ENCODE measurements around the gene PRMT7.

Gene PRMT7

GRCh38 chr16:68310774-68311511 is at the start of gene PRMT7, which contains the start of gene SLC7A6OS:
TSS of gene PRMT7 (plus strand) at chr16:68311019. CDS start at chr16:68315980, 4,961 bp downstream.
TSS of gene SLC7A6OS (minus strand) at chr16:68310946. CDS start at chr16:68310926, 20 bp downstream.
- ChIA-PET POLR2A (ENCODE audit: low non-redundant PET) (interaction anchor here (0.6 to 1.2 kb wide), 5 partner anchors 12 to 74 kb away, joined by 3 to 9 read pairs (median 4); no protein-coding TSS in a partner anchor), CTCF (interaction anchor here (0.6 to 1.2 kb wide), 5 partner anchors 10 to 173 kb away, joined by 3 to 5 read pairs (median 3); no protein-coding TSS in a partner anchor)
- TF ChIP-seq, protein P1, sequence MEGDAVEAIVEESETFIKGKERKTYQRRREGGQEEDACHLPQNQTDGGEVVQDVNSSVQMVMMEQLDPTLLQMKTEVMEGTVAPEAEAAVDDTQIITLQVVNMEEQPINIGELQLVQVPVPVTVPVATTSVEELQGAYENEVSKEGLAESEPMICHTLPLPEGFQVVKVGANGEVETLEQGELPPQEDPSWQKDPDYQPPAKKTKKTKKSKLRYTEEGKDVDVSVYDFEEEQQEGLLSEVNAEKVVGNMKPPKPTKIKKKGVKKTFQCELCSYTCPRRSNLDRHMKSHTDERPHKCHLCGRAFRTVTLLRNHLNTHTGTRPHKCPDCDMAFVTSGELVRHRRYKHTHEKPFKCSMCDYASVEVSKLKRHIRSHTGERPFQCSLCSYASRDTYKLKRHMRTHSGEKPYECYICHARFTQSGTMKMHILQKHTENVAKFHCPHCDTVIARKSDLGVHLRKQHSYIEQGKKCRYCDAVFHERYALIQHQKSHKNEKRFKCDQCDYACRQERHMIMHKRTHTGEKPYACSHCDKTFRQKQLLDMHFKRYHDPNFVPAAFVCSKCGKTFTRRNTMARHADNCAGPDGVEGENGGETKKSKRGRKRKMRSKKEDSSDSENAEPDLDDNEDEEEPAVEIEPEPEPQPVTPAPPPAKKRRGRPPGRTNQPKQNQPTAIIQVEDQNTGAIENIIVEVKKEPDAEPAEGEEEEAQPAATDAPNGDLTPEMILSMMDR (conservative IDR thresholded peaks at IDR 0.05; ENCODE audit: low read depth) = no peak
- peak within 1 kb of the TSS; percentile 82 for H3K27ac ChIP-seq
- peak; percentile 97 for DNase-seq (ENCODE audit: low spot score)

GRCh38 chr16:68263559-68264127 is 47.2 kb upstream of the PRMT7 start:
- ChIA-PET POLR2A (ENCODE audit: low non-redundant PET) (interaction anchor here (1.0 to 1.3 kb wide), 2 partner anchors 19 to 26 kb away, joined by 4 to 5 read pairs; partner anchors contain the start of gene PLA2G15), CTCF (interaction anchor here (0.5 to 1.9 kb wide), 21 partner anchors 11 to 176 kb away, joined by 3 to 12 read pairs (median 5); partner anchors contain the start of genes PRMT7 and SLC7A6OS)
- no peak for DNase-seq (ENCODE audit: low spot score)
- H3K27ac ChIP-seq = peak overlapping the region; percentile 98
- TF ChIP-seq, protein P1 (conservative IDR thresholded peaks at IDR 0.05; ENCODE audit: low read depth) = no peak

DNA sequence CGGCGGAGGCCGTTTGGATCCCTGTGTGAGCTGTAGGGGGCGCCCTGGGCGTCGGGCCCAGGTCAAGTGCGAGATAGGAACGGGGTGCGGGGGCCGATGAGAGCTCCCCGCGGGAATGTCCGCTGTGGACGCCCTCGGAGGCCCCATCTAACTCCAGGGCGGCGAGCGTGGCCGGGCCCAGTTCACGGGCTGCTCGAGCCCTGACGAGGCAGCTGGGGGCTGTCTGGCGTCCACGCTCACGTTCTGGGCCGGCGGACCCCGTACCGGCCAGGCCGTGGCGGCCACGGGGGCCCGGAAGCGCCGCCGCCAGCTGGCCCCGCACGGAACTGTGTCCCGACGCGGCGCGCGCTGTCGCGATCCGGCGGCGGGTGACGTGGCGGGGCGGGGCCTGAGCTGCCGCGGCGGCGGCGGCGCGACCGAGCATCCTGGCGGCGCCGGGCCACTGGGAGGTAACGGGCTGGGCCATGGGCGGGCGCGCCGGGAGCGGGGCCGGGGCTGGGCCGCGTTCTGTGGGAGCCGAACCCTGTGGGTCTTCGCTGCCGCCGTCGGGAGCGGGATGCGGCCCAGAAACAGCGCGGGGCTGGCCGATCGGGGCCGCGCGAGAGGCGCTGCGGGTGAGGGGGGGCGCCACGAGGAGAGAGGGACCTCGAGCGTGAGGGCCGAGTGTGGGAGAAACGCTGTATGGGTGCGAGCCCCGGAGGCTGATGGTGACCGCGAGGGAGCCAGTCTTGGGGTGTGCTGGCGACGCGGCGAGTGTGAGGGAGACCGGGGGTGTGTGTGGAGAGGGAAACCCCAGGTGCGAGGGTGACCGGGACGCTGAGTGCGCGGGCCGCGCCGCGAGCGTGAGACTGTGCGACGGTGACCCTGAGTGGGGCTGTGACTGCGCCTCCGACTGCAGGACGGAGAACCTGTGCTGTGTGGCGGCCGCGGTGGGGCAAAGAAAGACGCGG is 46.4 kb upstream of the PRMT7 start, which contains the start of gene SLC7A6:
TSS of gene SLC7A6 (plus strand) at position 399 of the 950 bp plus-strand sequence. CDS start 10,201 bp downstream, outside the sequence.
- CTCF ChIA-PET = interaction anchor here (0.5 to 1.9 kb wide), 21 partner anchors 10 to 952 kb away, joined by 3 to 12 read pairs (median 4); no protein-coding TSS in a partner anchor
- POLR2A ChIA-PET (ENCODE audit: low non-redundant PET) = interaction anchor here (0.6 to 1.3 kb wide), 5 partner anchors 16 to 63 kb away, joined by 3 to 5 read pairs (median 3); partner anchors contain the start of gene PLA2G15
- DNase-seq (ENCODE audit: low spot score) = peak; percentile 62

GRCh38 chr16:68265078-68265920 is 45.5 kb upstream of the PRMT7 start:
- TF ChIP-seq, protein P1 (conservative IDR thresholded peaks at IDR 0.05; ENCODE audit: low read depth) = no peak
- DNase-seq (ENCODE audit: low spot score) = peak; percentile 79
- ChIA-PET POLR2A (ENCODE audit: low non-redundant PET) (interaction anchor here (0.6 kb wide), 1 partner anchor 108 kb away, joined by 3 read pairs; no protein-coding TSS in a partner anchor), CTCF (no interaction called here)
- H3K27ac ChIP-seq = peak overlapping the region; percentile 98

More for the DNA sequence above, 46.4 kb upstream of the PRMT7 start, which contains the start of gene SLC7A6:
- TF ChIP-seq, protein P1 (conservative IDR thresholded peaks at IDR 0.05; ENCODE audit: low read depth) = peak; percentile 75
- H3K27ac ChIP-seq = peak within 1 kb of the TSS; percentile 98

- POLR2A ChIA-PET (ENCODE audit: low non-redundant PET) = no interaction called here
- peak overlapping the region; percentile 28; the same call in 1 of the 2 replicates for H3K27ac ChIP-seq
- no peak for DNase-seq (ENCODE audit: low spot score)
- TF ChIP-seq, protein P1 (conservative IDR thresholded peaks at IDR 0.05; ENCODE audit: low read depth) = no peak
- CTCF ChIA-PET = interaction anchor here (1.2 kb wide), 1 partner anchor 61 kb away, joined by 3 read pairs; no protein-coding TSS in a partner anchor
Observed at GRCh38 chr16:68267612-68268405, 43.0 kb upstream of the PRMT7 start.
